GM21786 (cell line): ENCODE measurements around the gene CIP2A.
A peak's percentile ranks its signal among the peaks of the same experiment; 100 is the strongest.
"Not testable (repeated sequence)": the region's sequence is repeated elsewhere in the genome, so short reads cannot be mapped to it uniquely, and the experiment has no call there.

Experiments used
- ATAC-seq: cut with Tn5 transposase; IDR thresholded peaks from one replicate; pipeline ENCODE4 v1.9.1; 2021; ENCODE audit not compliant: unreplicated experiment

CIP2A gene

GRCh38 chr3:108589081-108589997 is at the start of gene CIP2A, which contains the start of gene DZIP3:
TSS of gene CIP2A (minus strand) at chr3:108589438. CDS start at chr3:108589375, 63 bp downstream.
TSS of gene DZIP3 (plus strand) at chr3:108589722. CDS start at chr3:108605407, 15,685 bp downstream.
- ATAC-seq: peak; percentile 89

DNA sequence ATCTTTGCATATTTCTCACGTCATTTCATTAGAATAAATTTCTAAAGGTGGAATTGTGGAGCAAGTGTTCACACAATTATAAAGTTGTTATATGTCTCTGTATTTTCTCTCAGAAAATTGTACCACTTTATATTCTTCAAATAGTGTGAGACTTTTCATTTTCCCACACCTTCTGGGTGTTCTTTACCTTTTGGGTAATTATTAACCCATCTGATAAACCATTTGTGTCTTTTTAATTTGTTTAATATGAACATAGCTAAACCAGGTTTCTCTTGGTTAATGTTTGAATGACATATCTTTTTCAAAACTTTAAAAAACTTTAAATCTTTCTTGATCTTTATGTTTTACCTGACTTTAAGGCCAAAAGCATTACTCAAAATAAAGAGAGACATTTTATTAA is 40.7 kb upstream of the CIP2A start:
- no peak for ATAC-seq

DNA sequence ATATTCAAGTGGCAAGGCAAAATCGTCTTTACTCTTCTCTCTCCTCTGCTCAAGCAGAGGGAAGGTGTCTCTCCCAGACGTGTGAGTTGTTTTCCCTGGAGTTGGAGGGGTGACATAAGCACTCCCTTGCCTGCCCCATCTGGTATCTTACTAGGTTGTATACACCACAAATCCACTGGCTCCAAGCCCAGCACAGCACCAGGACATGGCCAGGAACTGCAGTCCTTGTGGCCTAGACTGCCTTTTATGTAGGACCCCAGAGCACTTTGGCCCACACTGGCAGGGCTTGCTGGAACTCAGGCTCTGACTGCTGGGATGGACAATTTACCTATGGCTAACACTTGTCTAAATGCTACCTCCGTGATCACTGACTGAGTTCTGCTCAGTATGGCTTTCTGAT is 34.3 kb upstream of the CIP2A start:
- ATAC-seq: no peak

DNA sequence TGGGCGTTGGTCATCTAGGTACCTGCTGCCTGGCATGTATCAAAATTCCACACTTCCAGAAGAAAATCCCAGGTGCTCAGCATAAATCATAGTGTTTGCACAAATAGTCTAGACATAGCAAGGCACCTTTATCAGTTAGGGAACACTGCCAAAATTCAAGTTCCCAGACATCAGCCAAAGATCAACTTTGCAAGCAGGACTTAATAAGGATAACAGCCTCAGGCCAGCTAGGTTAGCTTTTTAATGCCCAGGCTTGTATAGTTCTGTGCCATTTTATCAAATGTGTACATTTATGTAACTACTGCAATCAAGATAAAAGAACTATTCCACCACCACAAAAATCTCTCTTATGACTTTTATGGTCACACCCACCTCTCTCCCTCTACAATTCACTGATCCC is 31.0 kb upstream of the CIP2A start:
- no peak for ATAC-seq

DNA sequence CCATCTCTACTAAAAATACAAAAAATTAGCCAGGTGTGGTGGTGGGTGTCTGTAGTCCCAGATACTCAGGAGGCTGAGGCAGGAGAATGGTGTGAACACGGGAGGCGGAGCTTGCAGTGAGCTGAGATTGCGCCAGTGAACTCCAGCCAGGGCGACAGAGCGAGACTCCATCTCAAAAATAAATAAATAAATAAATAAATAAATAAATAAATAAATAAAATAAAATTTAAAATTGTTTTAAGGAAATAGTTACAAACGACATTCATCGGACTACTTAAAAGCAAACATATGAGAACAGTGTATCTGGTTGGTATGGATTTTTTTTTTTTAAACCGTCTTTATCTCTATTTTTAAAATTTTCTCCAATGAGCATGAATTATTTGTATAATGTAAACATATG is 26.9 kb upstream of the CIP2A start:
- not testable (repeated sequence) for ATAC-seq

DNA sequence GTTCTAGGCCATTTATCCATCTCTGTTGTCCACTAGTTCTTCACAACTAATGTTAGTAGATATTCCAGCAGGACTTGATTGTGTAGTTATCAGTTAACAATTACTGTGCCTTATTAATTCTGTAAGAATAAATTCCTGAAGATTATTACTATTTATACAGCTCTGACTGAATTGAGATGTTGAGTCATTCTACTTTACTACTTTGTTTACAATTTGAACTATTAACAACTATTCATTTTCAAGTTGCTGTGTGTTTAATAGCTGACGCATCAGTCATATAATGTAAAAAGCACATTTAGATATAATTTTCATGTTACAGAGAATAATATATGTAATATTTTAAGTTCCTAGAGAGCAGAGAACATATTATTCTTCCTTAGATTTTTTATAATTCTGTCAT is 21.4 kb upstream of the CIP2A start:
- ATAC-seq: no peak

- no peak for ATAC-seq
Observed at GRCh38 chr3:108608750-108609149, 19.5 kb upstream of the CIP2A start.

DNA sequence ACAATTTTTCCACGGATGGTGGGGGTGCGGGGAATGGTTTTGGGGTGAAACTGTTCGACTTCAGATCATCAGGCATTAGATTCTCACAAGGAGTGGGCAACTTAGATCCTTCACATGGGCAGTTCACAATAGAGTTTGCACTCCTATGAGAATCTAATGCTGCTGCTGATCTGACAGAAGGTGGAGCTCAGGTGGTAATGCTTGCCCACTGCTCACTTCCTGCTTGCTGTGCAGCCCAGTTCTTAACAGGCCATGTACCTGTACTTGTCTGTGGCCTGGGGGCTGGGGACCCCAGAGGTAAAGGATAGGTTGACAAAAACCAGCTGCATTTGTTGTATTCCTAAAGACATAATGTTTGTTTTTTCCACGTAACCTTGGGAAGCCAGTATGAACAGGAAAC is 16.3 kb upstream of the CIP2A start:
- ATAC-seq: no peak

- ATAC-seq: no peak
Observed at GRCh38 chr3:108605028-108605427, 15.8 kb upstream of the CIP2A start.

DNA sequence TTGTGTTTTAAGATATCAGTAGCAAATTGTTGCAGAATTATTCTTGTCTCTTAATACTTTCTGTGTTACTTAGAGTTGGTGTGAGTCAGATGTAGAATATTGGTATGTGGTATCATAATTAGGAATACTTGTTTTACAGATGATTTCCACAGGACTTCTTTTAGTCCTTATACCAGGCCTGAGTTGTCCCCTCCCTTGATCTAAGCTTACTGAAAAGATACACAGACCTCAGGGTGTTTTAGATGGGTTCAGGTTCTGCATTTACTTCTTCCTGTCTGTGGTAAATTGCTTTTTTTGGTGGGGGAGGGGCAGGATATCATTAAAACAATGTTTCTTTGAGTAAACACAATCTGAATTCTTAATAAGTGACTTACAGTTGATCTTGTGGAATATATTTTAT is 14.5 kb upstream of the CIP2A start:
- no peak for ATAC-seq

- ATAC-seq: no peak
Observed at GRCh38 chr3:108602935-108603294, 13.7 kb upstream of the CIP2A start.

GRCh38 chr3:108602249-108602934 is 13.2 kb upstream of the CIP2A start:
- ATAC-seq: peak; percentile 74

DNA sequence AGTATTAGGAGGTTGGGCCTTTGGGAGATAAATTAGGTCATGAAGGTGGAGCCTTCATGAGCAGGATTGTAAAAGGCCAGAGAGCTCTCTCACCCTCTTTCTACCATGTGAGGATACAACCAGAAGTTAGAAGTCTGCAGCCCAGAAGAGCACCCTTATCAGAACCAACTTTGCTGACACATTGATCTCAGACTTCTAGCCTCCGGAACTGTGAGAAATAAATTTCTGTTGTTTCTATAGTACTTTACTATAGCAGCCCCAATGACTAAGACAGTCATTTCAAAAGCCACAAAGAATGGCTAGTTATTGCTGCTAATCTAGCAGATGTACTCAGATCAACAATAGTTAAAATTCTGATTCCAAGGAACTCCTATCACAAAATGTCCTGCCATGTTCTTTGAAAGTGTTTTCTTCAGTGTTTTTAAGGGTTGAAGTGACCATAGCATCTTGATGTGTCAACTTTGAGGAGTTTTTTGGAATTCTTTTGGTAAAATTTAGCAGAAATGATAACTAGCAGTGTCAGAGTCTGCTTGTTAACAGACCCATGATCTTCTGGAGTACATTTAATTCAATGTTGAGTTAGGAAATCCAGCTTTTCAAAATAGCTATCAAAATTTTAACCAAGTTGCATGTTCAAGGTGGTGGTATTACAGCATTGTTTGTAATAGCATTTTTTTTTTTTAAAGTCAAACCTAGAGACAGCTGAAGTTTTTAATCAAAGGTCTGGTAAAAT is 10.6 kb upstream of the CIP2A start:
- no peak for ATAC-seq

GRCh38 chr3:108598375-108598774 is 9.1 kb upstream of the CIP2A start:
- no peak for ATAC-seq

DNA sequence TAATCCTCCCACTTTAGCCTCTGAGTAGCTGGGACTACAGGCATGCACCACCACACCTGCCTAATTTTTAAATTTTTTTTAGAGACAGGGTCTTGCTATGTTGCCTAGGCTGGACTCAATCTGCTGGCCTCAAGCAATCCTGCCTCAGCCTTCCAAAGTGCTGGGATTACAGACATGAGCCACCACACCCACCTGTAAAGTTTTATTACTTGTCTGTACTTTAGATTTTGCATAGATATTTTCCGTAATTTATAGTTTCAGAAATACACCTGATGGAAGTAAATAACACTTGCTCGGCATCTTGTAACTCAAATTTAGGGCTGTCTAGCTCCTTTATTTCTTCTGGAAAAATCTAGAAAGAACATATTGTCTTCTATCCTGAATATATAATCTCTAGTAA is 6.1 kb upstream of the CIP2A start:
- ATAC-seq: no peak

- no peak for ATAC-seq
Observed at GRCh38 chr3:108590460-108590859, 1.2 kb upstream of the CIP2A start.

GRCh38 chr3:108589998-108590323 is 723 bp upstream of the CIP2A start:
- no peak for ATAC-seq

GRCh38 chr3:108588601-108589000 is 637 bp downstream of the CIP2A start:
- no peak for ATAC-seq

- ATAC-seq: no peak
Observed at GRCh38 chr3:108578064-108578463, 11.2 kb downstream of the CIP2A start.

DNA sequence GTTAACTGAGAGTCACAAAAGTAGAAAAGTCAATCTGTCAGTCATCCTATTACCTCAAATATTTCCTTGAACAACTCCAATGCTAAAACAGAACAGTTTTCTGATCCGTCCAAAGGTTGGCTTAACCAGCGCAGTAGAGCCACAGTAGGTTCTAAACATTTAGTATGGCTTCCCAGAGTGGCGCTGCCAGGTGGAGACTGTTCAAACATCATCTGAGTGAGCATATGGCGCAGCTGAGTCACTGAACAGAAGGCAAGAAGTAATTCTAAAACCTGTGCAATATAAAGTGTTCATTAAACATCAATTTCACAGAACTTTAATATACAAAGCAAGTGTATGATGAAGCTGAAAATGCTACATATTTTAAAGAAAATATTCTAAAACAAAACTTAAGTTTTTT is 19.9 kb downstream of the CIP2A start:
- no peak for ATAC-seq

DNA sequence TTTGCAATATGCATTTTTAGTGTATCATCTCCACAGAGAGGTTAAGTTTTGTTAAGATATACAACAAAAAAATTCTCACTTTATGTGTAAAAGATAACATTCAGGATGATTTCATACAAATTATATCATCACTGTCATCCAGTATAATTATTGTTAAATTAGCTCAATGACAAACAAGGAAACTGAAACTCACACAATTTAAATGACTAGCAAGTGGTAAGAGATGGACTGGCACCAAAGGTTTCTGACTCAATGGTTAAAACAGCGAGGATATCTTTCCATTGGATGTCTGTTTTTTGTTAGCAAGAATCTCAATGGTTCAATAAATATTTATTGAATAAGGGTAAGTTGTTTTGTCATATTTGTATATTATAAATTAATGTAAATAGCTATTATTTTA is 22.6 kb downstream of the CIP2A start:
- no peak for ATAC-seq

- ATAC-seq: no peak
Observed at GRCh38 chr3:108565506-108565905, 23.7 kb downstream of the CIP2A start.
